ENCODE results near the gene SMU1.

- TF ChIP-seq CTCF (IDR thresholded peaks at IDR 0.05; ENCODE audit: poor library complexity) (no peak), EZH2 (IDR thresholded peaks at IDR 0.05; ENCODE audit: borderline replicate concordance) (no peak), EZH2phosphoT487 (IDR thresholded peaks at IDR 0.05; ENCODE audit: low read depth, severe bottlenecking, unreplicated experiment) (no peak)
Observed at GRCh38 chr9:33110686-33111085, 34.2 kb upstream of the SMU1 start.

Measured in hepatocyte (in vitro differentiated cells).